Breast epithelium (tissue), 4 donors: ENCODE results near the gene ATP8B3. TPM values are rescaled to one million over a fixed set of nuclear protein-coding genes. Genes with fewer than 3 reads are reported as not detected.
A peak's percentile ranks its signal among the peaks of the same experiment; 100 is the strongest.

Experiments used
- DNase-seq, 2 donors: peaks; one replicate each; pipeline ENCODE4 v3.0.0-alpha.2; 2019; ENCODE audit warnings: low spot score in 2 of 2
- H3K27ac ChIP-seq, 2 donors: fragments of 200-600 bp; sonication (generic) in 1 of 2; one replicate each; pipeline ENCODE4 v1.5.1; 2016 to 2019; ENCODE audit warnings: mild to moderate bottlenecking in 1 of 2
- H3K27me3 ChIP-seq, 2 donors: fragments of 200-600 bp; sonication (generic) in 1 of 2; one replicate each; pipeline versions ENCODE4 v1.5.1 to v1.6.0; 2017 to 2019; ENCODE audit warnings: control low read depth in 1 of 2, mild to moderate bottlenecking in 1 of 2
- H3K36me3 ChIP-seq: fragments of 200-600 bp; one replicate; pipeline ENCODE4 v1.5.1; 2019
- H3K4me1 ChIP-seq, 2 donors: fragments of 200-600 bp; sonication (generic); one replicate each; pipeline ENCODE4 v1.5.1; 2016 to 2019; ENCODE audit warnings: control low read depth in 1 of 2
- H3K4me3 ChIP-seq, 3 donors: fragments of 200-600 bp; sonication (generic); 1 replicate in 2 of 3; 2 replicates in 1 of 3; pipeline ENCODE4 v1.5.1; 2016 to 2019; ENCODE audit warnings: mild to moderate bottlenecking in 3 of 3, moderate library complexity in 2 of 3
- H3K9me3 ChIP-seq, 2 donors: fragments of 200-600 bp; sonication (generic) in 1 of 2; one replicate each; pipeline ENCODE4 v1.5.1; 2016 to 2019; ENCODE audit warnings: control low read depth in 1 of 2
- CTCF ChIP-seq, 3 donors: fragments of 450-650 bp; IDR thresholded peaks; one replicate each; pipeline ENCODE4 v1.5.1; 2016 to 2017; ENCODE audit warnings: antibody characterized with exemption in 3 of 3, mild to moderate bottlenecking in 3 of 3, moderate library complexity in 3 of 3
- POLR2A ChIP-seq: fragments of 450-650 bp; IDR thresholded peaks from one replicate; pipeline ENCODE4 v1.6.1; 2016; ENCODE audit warnings: antibody characterized with exemption, mild to moderate bottlenecking, moderate library complexity
- POLR2AphosphoS5 ChIP-seq, 3 donors: sonication (generic); formaldehyde crosslinking; IDR thresholded peaks; one replicate each; pipeline ENCODE4 v1.6.1; 2017; ENCODE audit warnings: antibody characterized with exemption in 3 of 3
- intact Hi-C: fragments of 100-400 bp; cut with DNase I; formaldehyde crosslinking; loops from one replicate; pipeline ENCODE4 v1.15.1; 2023; ENCODE audit warnings: low total_unique reads
- total RNA-seq, 3 donors: library from RNA; depleted of rRNA; stranded (reverse); fragments of >200 nt; gene quantifications; one replicate each; pipeline ENCODE4 v1.1.0, GENCODE V29; 2016

The ATP8B3 gene
- total RNA-seq, 3 donors from 2014 or later = 0.66 to 1.4 (median 1.0) TPM

- Histone ChIP-seq H3K4me1 (peaks cover 6 to 16% of the 10 kb centered on the region in 2 donors), H3K4me3 (no peak overlapping the region), H3K36me3 (no peaks in the 10 kb centered on the region), H3K27me3 (peaks cover 39 to 89% of the 10 kb centered on the region in 2 donors), H3K27ac (no peak overlapping the region), H3K9me3 (no peaks in the 10 kb centered on the region)
- intact Hi-C loops = loop anchor here (10.0 kb wide), 1 partner anchor 77 kb away; no protein-coding TSS in a partner anchor
- TF ChIP-seq POLR2AphosphoS5 (IDR thresholded peaks at IDR 0.05) (no peak), POLR2A (no peak), CTCF (IDR thresholded peaks at IDR 0.05) (no peak)
- DNase-seq = no peak
Observed at GRCh38 chr19:1751367-1752008, 60.6 kb downstream of the ATP8B3 start.

- H3K27me3 ChIP-seq = peaks cover 34 to 87% of the 10 kb centered on the region in 2 donors
- no peaks in the 10 kb centered on the region for H3K9me3 ChIP-seq
- H3K36me3 ChIP-seq = no peaks in the 10 kb centered on the region
- DNase-seq = no peak
- TF ChIP-seq POLR2AphosphoS5 (IDR thresholded peaks at IDR 0.05) (no peak), CTCF (IDR thresholded peaks at IDR 0.05) (no peak), POLR2A (no peak)
- no peak overlapping the region for H3K27ac ChIP-seq
- peak overlapping the region in 1 of 3 donors; percentile 53 for H3K4me3 ChIP-seq
- peaks cover 6 to 16% of the 10 kb centered on the region in 2 donors for H3K4me1 ChIP-seq
- intact Hi-C loops = loop anchor here (10.0 kb wide), 1 partner anchor 76 kb away; no protein-coding TSS in a partner anchor
Observed at GRCh38 chr19:1750343-1751021, 61.6 kb downstream of the ATP8B3 start.

- H3K4me3 ChIP-seq = peak overlapping the region in 2 of 3 donors; percentile 23 to 53
- intact Hi-C loops = loop anchor here (10.0 kb wide), 1 partner anchor 75 kb away; no protein-coding TSS in a partner anchor
- TF ChIP-seq POLR2AphosphoS5 (IDR thresholded peaks at IDR 0.05) (no peak), CTCF (IDR thresholded peaks at IDR 0.05) (no peak), POLR2A (no peak)
- H3K36me3 ChIP-seq = no peaks in the 10 kb centered on the region
- DNase-seq = no peak
- H3K4me1 ChIP-seq = peaks cover 6 to 12% of the 10 kb centered on the region in 2 donors
- no peak overlapping the region for H3K27ac ChIP-seq
- peaks cover 29 to 87% of the 10 kb centered on the region in 2 donors for H3K27me3 ChIP-seq
- no peaks in the 10 kb centered on the region for H3K9me3 ChIP-seq
Observed at GRCh38 chr19:1749373-1750342, 62.4 kb downstream of the ATP8B3 start.

GRCh38 chr19:1748873-1749341, 63.2 kb downstream of the ATP8B3 start:
- H3K27ac ChIP-seq = no peak overlapping the region
- intact Hi-C loops = no loop called here
- TF ChIP-seq POLR2A (no peak), CTCF (IDR thresholded peaks at IDR 0.05) (no peak), POLR2AphosphoS5 (IDR thresholded peaks at IDR 0.05) (no peak)
- no peaks in the 10 kb centered on the region for H3K9me3 ChIP-seq
- peaks cover 6 to 12% of the 10 kb centered on the region in 2 donors for H3K4me1 ChIP-seq
- H3K36me3 ChIP-seq = no peaks in the 10 kb centered on the region
- H3K4me3 ChIP-seq = peak overlapping the region in 1 of 3 donors; percentile 53
- no peak for DNase-seq
- peaks cover 29 to 92% of the 10 kb centered on the region in 2 donors for H3K27me3 ChIP-seq
